Jurkat, Clone E6-1 (cell line): ENCODE measurements around the gene KRT28.
A peak's percentile ranks its signal among the peaks of the same experiment; 100 is the strongest.
"Not testable (repeated sequence)": the region's sequence is repeated elsewhere in the genome, so short reads cannot be mapped to it uniquely, and the experiment has no call there.

Experiments used
- DNase-seq: peaks from one replicate; pipeline ENCODE4 v3.0.0-alpha.2; 2011; ENCODE audit warnings: low read depth, low spot score
- H3K4me3 ChIP-seq: 2 replicates; pipeline ENCODE4 v1.5.1; 2011; ENCODE audit warnings: mild to moderate bottlenecking, low read length, control low read depth, moderate library complexity

Gene KRT28

GRCh38 chr17:40820228-40820838, 20.6 kb upstream of the KRT28 start:
- DNase-seq = no peak
- peak overlapping the region; percentile 87 for H3K4me3 ChIP-seq

DNA sequence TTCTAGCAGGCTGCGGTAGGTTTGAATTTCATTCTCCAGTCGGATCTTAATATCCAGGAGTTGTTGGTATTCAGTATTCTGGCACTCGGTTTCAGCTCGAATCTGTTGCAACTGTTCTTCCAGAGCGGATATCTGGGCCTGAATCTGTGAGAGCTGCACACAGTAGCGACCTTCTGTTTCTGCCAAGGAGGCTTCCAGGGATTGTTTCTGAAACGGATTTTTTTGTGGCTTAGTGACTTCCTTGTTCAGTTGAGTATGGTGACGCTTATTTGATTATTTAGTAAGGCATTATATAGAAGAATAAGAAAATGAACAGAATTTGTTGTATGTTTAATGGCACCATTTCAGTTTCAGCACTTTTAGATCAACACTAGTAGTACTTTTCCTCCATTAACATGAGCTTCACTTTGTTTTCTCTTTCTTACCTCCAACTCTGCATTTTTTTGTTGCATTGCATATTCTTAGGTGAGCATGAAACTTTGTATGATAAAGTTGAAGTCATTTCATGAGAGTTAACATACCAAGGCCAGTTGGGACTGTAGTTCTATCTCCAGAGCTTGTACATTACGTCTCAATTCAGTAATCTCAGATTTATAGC, 19.9 kb upstream of the KRT28 start:
- DNase-seq = no peak
- peak overlapping the region; percentile 87 for H3K4me3 ChIP-seq

DNA sequence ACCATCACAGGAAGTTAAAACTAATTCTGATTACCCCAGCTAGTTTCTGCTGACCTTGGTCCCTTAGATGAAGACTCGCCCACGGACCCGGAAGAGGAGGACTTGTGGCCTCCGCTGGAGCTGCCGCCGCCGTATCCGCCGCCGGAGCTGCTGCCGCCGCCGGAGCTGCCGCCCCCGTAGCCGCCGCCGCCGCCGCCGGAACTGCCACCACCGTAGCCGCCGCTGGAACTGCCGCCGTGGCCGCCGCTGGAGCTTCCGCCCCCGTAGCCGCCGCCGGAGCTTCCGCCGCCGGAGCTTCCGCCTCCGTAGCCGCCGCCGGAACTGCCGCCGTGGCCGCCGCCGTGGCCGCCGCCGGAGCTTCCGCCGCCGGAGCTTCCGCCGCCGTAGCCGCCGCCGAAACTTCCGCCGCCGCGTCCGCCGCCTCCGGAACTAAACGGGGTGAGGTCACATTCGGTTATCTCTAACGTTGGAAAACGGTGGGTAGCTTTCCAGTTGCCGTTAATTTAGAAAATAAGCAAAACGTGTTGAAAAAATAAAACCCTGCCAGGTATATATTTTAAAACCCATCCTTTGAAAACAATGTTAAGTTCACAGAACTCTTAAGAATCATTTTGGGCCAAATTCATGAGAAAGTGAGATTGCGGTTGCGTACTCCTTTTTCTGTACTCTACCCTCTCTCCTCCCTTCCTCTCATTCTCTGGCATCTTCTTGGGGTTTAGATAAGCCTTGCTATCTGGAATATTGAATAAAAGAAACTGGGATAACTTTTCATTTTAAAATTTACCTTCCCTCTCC, 19.2 kb upstream of the KRT28 start:
- peak overlapping the region; percentile 87 for H3K4me3 ChIP-seq
- DNase-seq = peak; percentile 61

DNA sequence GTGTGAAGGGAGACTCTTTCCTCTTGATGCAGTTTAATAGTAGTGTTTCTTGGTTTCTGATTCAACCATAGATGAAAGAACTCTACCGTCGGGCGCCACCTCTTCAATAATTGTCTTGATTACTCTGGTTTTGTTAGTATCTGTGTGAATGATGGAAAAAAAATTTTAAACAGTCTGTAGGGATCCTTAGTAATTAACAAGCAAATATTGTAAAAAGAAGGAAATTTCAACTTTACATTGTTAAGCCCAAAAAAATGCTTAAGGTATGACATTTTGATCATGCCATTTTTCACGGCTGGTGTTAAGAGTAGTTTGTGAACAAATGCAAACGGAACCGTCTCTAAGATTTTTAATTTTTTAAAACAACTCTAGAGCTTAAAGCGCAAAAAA, 18.6 kb upstream of the KRT28 start:
- H3K4me3 ChIP-seq = peak overlapping the region; percentile 56
- no peak for DNase-seq

- no peak overlapping the region for H3K4me3 ChIP-seq
Observed at GRCh38 chr17:40817103-40817682, 17.4 kb upstream of the KRT28 start.

GRCh38 chr17:40816569-40816968, 16.8 kb upstream of the KRT28 start:
- DNase-seq = no peak
- H3K4me3 ChIP-seq = no peak overlapping the region

More at GRCh38 chr17:40817103-40817682, 17.4 kb upstream of the KRT28 start:
- DNase-seq = no peak

DNA sequence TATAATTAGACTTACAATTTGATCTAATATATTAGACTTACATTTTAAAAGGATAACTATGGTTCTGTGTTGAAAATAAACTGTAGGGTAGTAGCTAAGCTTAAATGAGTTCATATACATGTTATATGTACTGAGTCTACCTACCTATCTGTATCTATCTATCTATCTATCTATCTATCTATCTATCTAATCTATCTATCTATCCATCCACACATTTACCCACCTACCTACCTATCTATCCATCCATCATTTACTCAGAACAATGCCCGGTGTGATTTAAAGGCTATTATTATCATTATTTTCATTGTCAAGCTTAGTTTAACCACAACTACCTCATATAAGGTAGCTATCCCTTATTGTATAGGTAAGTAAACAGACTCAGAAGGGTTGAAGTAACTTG, 15.6 kb upstream of the KRT28 start:
- no peak overlapping the region for H3K4me3 ChIP-seq
- no peak for DNase-seq

DNA sequence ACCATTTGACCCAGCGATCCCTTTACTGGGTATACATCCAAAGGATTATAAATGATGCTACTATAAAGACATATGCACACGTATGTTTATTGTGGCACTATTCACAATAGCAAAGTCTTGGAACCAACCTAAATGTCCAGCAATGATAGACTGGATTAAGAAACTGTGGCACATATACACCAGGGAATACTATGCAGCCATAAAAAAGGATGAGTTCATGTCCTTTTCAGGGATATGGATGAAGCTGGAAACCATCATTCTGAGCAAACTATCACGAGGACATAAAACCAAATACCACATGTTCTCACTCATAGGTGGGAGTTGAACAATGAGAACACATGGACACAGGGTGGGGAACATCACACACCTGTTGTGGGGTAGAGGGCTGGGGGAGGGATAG, 14.9 kb upstream of the KRT28 start:
- H3K4me3 ChIP-seq, DNase-seq: not testable (repeated sequence)

GRCh38 chr17:40813804-40814203, 14.0 kb upstream of the KRT28 start:
- no peak for DNase-seq
- no peak overlapping the region for H3K4me3 ChIP-seq

DNA sequence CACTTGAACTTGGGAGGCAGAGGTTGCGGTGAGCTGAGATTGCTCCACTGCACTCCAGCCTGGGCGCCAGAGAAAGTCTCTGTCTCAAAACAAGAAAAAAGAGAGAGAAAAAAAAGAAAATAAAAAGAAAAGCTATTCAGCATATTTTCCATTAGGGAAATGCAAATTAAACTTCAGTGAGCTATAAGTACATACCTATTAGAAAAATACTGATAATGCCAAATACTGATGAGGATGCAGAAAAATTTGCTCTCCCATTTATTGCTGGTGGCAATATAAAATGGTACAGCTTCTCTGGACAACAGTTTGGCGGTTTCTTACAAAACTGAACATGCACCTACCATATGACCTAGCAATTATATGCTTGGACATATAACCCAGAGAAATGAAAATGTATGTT, 12.9 kb upstream of the KRT28 start:
- no peak for DNase-seq
- H3K4me3 ChIP-seq = no peak overlapping the region

DNA sequence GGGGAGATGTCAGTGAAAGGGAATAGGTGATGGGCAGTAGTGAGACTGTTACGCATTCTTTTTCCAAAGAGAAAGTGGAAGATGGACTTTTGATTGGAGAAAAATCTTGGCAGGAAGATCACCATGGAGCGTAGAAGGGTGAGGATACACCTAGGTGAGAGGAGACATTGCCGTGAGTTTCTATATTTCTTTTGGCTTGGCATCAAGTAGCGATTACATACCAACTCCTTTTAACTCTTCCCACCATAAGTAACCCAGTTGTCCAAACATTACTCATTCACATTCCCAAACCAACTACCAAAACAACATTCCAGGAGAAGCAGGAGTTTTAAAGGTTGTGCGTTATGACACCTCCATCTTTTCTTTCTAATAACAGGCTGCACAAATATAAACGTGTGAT, 10.7 kb upstream of the KRT28 start:
- no peak for DNase-seq
- no peak overlapping the region for H3K4me3 ChIP-seq

DNA sequence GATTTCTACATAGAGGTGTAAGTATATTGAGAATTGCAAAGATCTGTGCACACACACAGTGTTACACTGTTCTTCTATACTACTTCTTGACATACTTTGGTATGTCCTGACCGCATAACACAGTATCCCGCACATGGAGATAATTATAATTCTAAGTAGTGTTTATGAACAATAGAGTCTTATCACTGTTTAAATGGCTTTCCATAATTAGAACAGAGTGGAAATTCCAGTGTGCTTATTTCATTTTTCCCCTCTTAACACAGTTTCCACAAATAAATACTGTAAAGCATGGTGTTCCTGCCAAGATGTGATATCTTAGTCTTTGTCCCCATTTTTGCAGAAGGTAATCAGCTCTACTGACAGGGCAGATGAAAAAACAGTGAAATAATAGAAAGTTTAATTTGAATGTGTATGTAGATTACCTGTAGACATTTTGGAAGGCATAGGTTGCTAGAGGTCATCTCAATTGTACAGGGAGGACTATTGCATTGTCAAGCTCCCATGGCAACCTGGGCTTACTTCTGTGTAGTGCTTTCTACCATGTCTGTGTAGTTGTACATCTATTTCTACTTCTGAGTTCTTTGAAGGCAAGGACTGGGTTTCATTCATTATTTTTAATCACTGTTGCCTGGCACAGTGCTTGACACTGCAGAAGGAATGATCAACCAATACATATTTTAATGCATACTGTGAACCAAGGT, 10.1 kb upstream of the KRT28 start:
- no peak for DNase-seq
- no peak overlapping the region for H3K4me3 ChIP-seq

- DNase-seq = no peak
- H3K4me3 ChIP-seq = no peak overlapping the region
Observed at GRCh38 chr17:40806131-40806530, 6.4 kb upstream of the KRT28 start.

DNA sequence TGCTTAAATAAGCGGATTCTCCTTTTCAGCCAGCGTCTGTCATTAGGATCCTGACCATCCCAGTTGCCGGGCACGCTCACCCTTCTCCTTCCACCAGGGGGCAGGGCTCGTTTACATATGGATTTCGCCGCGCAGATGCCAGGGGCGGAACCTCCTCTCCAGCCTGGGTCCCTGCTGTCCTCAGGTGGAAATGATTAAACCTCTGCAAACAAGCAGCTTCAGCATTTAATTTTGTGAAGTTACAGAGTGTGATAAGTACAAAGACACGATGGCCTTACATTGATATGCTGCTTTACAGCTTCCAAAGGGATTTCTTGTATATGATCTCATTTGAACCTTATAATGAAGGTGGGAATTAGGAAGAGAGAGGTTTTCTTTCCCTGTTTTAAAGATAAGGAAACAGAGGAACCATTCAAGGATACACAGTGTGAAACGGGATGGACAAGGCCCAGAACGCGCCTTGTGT, 3.9 kb upstream of the KRT28 start:
- H3K4me3 ChIP-seq = no peak overlapping the region
- peak; percentile 57 for DNase-seq

- DNase-seq = no peak
- no peak overlapping the region for H3K4me3 ChIP-seq
Observed at GRCh38 chr17:40801157-40801556, 1.4 kb upstream of the KRT28 start.

DNA sequence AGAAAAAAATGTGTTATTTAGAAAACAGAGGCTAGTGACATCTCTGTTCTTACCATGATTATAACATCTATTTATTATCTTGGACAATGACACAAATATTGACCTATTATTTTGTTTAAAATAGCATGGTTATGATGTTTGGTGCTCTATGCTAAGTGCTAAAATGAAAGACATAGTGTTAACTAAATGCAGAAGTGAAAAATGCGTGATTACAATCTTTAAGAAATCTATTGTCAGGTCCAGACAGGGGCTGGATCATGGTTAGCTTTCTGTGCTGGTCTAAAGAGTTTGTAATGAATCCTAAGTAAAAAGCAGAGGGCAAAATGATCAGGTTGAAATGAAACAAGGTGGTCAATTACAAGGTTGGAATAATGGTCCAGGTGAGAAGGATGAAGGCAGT, 622 bp upstream of the KRT28 start:
- no peak for DNase-seq
- no peak overlapping the region for H3K4me3 ChIP-seq

DNA sequence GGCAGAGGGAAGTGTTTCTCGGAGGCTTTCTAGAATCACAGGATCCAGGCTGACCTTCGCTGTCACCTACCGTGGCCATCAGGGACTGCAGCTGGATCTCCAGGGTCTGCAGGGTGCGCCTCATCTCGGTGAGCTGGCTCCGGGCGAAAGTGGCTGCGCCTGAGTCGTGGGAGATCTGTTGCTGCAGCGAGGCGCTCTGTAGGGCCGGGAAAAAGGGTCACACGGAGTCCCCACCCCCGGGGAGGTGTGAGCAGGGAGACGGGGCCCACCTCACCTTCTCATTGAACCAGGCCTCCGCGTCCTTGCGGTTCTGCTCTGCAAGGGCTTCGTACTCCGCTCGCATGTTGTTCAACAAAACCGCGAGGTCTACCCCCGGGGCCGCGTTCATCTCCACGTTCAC, 2.9 kb downstream of the KRT28 start:
- H3K4me3 ChIP-seq = no peak overlapping the region
- DNase-seq = no peak

DNA sequence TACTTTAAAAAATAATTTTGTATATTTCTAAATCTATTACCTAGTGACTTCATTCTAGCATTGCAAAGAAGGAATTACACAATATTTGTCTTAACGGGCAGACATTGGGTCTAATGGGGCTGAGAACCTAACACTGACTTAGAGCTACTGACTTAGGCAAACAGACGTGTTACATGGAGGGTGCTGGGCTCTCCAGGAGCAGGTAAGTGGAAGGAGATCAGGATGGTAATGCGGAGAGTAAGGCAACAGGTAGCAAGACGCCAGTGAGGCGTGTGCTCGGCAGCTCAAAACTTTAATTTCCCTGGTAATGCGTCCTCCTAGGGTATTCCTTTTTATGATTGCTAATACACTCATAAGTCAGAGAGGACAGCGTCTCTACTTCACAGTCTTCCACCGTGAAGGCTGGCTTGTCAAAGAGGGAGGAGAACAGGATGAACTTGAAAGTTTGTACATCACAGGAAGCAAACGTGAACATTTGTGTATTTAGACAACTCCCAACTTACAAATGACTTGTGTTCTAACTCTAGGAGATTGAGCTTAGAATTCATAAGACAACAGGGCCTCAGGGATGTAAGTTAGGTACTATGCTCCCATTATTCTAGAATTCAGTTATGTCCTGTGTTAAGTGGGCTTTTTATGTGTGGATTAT, 4.6 kb downstream of the KRT28 start:
- no peak overlapping the region for H3K4me3 ChIP-seq
- DNase-seq = no peak

DNA sequence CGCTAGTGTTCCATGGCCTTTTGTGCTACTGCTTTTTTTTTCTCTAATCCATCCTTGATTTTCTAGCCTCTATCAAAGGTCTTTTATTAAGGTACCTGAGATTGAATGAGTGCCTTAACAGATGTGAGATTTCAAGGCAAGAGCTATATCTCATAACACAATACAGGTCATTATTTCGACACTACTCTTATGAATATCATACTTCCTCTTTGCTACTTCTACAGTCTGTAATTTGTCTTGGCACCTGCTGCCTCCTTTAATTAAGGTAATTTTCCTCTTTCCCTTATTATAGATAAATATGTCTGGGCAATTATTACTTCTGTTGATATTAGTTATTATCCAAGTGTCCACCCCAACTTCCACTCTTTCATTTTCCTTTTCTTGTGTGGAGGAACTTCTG, 5.3 kb downstream of the KRT28 start:
- DNase-seq = no peak
- no peak overlapping the region for H3K4me3 ChIP-seq
